HG03442 (cell line): ENCODE data around the gene EXOC3L1.

Experiments
- ATAC-seq: cut with Tn5 transposase; IDR thresholded peaks from one replicate; pipeline ENCODE4 v1.9.1; 2021; ENCODE audit warnings: mild to moderate bottlenecking, moderate library complexity; ENCODE audit not compliant: unreplicated experiment

Gene EXOC3L1

DNA sequence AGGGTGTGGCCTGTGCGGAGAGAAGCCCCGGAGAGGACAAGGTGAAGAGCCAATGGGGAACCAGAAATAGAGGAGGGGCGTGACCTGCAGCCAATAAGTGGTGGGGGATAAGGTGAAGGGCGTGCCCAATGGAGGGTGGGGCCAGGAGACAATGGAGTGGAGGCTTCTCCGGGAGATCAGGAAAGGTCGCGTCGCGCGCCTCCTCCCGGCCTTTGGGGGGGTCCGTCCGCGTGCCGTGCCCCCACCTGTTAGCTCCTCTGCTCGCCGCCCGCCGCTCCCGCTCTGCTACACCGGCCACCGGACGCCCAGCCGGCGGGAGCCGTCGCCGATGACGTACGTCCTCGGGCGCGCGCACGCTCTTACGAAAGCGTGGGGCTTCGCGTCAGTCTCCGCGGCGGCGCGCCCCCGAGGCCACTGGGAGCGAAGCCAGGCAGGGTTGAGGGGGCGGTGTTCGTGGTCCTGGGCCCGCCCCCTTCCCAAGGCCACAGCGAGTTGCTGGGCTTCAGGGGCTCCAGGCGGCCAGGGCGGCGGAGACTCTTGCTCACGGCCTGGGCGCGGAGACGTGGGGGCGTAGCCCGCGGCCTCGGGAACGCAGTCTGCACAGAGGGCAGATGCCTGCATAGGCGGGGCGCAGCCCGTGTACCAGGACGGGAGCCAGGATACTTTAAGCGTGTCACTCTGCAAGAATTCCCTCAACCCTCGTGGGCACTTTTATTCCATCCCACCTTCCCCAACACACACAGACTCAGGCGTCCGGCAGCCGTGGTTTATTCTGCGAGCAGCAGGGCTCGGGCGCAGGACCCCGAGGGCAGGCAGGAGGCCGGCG lies 6.1 kb downstream of the EXOC3L1 start, which contains the start of gene MATCAP1:
TSS of gene MATCAP1 (minus strand) at position 337 of the 826 bp plus-strand sequence. CDS start 3,353 bp downstream, outside the sequence.
- ATAC-seq = peak; percentile 89

DNA sequence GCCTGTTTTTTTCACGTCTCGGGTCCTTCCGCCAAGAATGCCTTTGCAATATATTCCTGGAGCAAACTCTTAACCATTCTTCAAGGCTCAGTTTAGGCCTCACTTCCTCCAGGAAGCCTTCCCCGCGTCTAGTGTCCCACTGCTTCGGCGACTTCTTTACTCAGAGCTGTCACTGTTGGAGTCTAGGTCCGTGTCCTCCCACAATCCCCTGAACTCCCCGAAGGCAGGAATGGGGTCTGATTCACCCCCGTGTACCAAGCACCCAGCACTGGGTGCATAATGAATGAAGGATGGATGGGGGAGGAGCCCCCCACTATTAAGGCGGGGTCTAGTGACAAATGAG lies 6.7 kb downstream of the EXOC3L1 start:
- no peak for ATAC-seq

DNA sequence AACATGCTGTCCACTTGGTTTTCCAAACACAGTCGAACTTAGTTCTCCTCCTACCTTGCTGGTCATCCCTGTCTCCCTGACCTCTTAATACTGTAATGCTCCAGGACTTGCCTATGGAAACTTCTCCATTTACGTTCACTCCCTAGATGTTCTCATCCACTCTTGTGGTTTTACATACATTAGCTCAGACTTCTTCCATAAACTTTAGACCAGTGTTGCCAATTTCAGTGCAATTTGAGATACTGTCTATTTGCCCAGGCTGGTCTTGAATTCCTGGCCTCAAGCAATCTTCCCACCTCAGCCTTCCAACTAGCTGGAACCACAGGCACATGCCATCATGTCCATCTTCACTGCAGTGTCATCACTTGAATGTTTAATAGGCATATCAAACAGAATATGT lies 7.6 kb downstream of the EXOC3L1 start:
- no peak for ATAC-seq

DNA sequence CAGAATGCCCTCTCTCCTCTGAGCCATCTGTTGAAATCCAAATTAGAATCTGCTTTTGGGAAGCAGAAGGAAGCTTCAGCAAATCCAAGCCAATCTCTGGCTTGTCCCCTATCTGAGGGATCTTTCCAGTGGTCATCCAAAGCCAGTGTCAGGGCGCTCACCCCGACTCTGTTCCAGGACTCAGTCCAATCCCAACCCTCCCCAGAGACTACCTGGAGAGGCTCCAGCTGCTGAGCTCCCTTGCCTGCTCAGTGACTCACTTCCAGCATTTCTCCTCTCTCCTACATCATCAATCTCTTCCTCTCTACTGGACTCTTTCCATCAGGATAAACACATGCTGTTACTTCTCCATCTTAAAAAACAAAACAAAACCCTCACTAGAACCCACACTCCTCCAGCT lies 8.6 kb downstream of the EXOC3L1 start:
- no peak for ATAC-seq

DNA sequence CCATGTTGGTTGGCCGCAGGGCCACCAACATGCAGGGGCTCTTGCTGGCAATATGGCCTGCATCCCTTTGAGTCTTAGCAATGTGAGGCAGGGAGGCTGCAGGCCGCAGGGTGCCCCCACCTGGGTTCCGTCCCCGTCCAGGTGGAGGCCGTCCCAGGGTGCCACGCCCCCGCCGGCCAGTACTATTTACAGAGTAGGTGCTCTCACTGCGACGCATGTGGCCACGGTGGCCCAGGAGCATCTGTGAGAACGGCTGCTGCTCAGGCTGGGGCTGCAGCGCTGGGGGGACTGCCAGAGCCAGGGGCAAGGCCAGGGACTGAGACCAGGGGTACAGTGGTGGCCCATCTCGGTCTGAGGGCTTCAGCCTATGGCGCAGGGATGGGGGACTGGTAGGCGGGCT lies 9.8 kb downstream of the EXOC3L1 start:
- no peak for ATAC-seq

DNA sequence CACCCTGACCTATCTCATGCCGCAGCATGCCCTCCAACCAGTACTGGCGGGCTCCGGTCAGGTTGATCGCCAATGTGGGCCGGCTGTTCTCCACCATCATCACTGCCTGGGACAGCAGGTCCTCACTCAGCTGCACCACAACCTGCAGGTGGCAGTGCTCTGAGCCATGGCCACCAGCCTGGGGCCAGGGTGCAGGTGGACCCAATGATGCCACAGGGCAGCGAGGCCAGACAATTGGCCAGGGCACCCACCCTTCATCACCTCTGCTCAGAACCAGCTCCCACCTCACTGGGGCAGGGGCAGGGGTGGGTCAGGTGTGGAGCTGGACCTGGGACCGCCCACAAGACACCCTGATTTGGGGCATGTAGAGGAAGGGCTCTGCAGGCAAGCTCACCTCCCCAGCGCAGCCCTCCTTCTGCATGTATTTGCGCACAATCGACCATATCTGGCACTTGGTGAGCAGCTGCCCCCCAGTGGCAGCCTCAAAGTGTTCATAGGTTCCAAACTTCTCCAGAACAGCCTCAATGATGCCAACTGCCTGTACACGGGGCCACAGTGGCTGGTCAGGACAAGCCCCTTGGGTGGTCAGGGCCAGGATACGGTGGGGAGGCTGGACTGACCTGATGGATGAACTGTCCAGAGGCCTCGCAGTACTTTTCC lies 10.4 kb downstream of the EXOC3L1 start:
- no peak for ATAC-seq

DNA sequence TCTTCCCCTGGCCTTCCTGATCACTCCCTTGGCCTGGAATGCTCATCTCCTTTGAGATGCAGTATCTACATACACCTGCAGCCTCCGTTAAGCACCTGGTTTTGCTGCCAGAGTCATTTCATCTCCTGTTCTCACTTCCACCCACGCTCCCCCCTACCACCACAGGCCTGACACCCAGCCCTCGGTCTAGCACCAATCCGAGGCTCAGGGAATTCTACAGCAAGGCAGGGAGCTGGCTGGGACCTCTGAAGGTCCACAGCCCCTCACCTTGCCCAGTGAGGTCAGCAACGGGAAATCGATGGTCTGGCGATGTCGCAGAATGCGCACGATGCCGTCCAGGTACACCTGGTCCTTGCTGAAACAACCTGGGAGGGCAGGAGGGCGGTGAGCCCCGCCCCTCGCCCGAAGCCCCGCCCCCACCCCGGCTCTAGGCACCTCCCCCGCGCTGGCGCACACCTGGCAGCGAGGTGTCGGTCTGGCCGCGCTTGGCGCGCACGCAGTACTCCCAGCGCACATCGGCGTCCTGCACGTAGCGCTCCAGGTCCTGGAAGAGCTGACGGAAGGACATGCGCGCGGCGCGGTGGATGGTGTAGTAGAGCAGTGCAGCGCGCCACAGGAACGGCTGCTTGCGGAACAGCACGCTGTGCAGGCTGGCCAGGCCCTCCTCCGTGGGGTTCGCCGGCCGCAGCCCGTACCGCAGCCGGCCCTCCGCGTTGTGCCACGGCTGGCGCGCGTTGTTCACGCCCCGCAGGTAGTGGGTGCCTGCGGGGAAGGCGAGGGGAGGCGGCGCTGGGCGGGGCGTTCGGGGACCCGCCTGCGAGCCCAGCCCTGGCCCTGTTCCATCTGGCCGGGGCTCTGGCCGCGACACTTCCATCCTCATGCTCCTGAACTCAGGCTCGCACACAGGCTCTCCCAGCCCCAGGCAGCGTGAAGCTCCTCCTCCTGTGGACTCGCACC lies 11.9 kb downstream of the EXOC3L1 start:
- ATAC-seq = peak; percentile 33

DNA sequence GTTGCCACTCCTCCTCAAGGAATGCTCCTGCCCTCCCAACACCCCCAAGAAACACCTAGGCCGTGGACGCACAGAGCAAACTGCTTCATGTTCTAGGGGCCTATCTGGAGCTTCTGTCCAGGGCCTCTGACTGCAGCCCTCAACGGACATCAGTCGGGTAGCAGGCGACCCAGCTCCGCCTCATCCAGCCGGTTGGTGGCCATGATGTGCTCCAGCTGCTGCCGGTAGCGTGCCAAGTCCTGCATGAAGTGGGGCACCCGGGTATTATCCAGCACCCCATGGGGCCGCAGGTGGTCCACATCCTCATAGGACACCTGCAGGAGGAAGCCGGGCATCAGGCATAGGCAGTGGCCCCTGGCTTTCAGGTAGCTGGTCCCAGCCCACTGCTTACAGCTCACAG lies 13.3 kb downstream of the EXOC3L1 start:
- no peak for ATAC-seq

DNA sequence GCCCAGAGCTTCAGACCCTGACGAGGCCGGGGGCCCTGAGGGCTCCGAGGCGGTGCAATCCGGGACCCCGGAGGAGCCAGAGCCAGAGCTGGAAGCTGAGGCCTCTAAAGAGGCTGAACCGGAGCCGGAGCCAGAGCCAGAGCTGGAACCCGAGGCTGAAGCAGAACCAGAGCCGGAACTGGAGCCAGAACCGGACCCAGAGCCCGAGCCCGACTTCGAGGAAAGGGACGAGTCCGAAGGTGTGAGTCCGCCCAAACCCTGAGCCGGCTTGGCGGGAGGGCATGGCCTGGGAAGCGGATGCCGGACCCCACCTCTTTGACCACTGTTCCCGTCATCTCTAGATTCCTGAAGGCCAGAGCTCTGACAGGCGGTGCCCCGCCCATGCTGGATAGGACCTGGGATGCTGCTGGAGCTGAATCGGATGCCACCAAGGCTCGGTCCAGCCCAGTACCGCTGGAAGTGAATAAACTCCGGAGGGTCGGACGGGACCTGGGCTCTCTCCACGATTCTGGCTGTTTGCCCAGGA lies 15.2 kb downstream of the EXOC3L1 start:
- ATAC-seq = no peak

DNA sequence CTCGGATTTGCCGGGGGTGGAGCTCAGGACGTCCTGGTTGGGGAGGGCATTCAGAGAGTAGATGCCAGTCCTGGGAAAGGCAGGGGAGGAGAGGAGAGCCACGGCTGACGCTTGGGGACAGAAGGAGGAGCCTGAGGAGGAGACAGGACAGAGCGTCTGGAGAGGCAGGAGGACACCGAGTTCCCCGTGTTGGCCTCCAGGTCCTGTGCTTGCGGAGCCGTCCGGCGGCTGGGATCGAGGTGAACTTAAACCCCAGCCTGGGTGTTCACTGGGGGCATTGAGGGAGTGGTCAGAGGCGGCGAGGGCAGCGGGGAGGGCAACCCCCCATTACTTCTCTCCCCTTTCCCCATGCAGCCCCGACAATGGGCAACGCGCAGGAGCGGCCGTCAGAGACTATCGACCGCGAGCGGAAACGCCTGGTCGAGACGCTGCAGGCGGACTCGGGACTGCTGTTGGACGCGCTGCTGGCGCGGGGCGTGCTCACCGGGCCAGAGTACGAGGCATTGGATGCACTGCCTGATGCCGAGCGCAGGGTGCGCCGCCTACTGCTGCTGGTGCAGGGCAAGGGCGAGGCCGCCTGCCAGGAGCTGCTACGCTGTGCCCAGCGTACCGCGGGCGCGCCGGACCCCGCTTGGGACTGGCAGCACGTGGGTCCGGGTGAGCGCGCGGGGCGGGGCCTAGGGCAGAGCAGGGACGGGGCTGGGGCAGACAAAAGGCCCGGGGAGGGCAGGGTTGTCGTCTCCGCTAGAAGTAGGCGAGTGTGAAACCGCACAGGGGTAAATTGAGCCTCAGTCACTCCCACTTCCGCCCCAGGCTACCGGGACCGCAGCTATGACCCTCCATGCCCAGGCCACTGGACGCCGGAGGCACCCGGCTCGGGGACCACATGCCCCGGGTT lies 15.9 kb downstream of the EXOC3L1 start:
- peak; percentile 26 for ATAC-seq

DNA sequence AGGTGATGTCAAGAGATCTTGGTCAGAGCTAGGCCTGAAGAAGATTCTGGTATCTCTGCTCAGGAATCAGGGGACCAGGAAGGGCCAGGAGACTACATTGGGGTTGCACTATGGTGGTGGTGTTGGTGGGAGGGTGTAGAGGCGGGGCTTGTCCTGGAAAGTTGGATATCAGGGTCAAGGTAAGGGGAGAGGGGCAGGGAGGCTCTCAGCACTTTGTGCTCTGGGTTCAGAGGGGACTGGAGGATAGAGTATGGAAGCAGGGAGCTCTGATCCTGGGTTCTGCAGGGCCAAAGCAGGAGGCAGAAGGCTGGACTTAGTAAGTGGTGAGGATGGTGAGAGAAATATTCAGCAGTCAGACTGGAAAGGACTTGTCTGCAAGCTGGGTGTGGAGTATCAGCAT lies 16.6 kb downstream of the EXOC3L1 start:
- ATAC-seq = no peak

DNA sequence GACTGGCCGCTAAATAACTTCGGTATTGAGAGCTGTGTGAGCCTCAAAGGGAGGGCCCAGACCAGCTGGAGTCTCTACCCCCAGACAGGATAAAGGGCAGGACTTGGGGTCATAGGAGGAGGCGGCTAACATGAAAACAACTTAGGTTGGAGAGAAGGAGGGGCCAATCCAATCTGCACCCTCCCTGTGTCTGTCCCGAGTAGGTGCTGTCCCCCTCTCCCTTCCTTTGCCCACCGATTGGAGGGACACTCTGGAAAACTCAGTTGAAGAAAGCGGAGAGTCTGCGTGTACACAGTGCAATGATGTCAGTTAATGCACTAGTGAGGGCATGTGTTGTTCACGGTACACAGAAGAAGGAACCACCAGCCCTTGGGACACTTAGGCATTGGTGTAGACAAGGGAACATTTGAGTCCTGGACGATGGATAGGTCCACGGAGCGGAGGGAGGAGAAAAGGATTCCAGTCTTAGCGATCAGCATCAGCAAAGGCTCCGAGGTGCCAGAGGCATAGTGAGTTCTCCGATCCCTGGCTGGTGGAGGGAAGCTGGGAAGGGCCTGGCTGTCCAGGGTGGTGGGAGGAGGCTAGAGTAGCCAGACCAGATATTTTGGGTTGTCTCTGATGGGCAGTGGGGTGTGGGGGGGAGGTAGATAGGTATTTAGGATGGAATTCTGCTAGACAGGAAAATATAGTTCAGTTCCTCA lies 18.8 kb downstream of the EXOC3L1 start:
- peak; percentile 5 for ATAC-seq

DNA sequence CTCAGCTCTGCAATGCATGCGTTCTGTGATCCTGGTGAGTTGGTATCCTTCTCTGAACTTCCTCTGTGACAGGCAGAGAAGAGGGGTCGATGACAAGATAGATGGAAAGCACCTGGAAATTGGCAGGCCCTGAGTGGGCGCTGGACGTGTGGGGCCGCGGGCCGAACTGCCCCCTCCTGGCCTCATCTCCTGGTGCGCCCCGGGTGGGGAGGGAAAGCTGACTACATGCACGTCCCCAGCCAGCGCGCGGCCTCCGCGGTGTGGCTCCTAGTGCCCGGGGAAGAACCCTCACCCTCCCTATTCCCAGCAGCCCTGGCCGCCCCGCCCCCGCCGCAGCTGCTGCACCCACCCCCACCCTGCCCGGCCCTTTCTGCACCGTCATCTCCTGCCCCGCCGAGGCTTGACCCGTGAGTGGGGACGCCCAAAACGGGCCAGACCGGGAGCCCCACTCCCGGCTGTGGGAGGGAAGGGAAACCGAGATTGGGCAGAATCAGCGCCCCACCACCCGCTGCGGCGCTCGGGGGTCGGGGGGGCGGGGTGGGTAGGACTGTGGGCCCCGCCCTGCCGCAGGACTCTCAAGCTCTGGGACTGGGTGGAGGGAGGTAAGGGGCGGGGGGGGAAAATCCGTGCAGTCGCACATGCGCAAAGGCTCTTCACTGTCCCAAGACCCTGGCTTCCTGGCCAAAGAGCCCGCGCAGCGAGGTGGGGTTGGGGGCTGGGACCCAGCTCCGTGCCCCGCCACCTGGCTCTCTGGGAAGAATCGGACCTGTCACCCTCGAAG lies 19.6 kb downstream of the EXOC3L1 start, which contains the start of gene NOL3:
TSS of gene NOL3 (plus strand) at position 371 of the 781 bp plus-strand sequence.
- peak; percentile 46 for ATAC-seq

DNA sequence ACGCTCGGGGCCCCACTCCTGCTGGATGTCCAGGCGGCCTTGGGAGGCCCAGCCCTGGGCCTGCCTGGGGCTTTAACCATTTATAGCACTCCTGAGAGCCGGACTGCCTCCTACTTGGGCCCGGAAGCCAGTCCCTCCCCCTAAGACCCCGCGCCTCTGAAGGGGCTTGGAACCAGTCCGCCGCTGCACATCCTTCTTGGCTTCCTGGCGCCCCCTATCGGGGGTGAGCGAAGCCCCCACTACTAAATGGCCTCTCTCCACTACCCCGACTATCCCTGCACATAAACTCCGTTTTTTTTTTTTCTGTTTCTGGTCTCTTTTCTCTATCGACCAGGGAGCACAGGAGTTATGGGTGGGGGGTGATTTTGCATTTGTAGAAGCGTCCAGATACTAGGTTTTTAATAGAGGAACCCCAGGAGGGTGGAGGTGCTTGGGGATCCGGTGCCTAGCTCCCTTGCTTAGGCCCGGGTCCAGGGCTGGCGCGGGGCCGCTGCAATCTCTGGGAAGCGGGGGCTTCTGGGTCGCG lies 20.2 kb downstream of the EXOC3L1 start:
- ATAC-seq = no peak

DNA sequence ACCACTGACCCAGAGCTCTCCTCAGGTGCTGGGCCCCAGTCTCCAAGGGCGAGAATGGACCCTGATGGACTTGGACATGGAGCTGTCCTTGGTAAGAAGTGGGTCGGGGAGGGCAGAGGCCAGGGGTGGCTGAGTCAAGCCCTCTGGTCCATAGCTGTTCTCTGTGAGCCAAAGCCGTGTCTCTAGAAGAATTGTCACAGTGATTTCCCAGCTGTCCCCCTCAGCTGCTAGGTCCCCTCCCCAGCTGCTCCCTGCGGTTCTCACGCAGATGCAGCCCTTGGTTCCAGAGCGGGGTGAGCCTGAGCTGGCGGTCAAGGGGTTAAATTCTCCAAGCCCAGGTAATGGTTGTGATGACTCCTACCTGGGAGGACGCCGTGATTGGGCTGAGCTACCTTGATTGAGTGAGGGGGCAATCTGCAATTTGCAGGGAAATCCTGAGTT lies 20.9 kb downstream of the EXOC3L1 start:
- no peak for ATAC-seq

DNA sequence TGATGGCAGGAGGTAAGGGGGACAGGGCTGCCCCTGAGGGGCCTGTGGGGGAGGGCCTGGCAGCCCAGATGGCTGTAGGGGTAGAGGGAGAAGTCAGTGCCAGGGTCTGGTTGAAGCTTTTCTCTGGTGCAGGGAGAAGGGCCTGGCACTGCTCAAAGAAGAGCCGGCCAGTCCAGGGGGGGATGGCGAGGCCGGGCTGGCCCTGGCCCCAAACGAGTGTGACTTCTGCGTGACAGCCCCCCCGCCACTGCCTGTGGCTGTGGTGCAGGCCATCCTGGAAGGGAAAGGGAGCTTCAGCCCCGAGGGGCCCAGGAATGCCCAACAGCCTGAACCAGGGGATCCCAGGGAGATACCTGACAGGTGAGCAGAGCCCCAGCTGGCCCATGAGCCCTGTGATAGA lies 22.3 kb downstream of the EXOC3L1 start:
- ATAC-seq = no peak

DNA sequence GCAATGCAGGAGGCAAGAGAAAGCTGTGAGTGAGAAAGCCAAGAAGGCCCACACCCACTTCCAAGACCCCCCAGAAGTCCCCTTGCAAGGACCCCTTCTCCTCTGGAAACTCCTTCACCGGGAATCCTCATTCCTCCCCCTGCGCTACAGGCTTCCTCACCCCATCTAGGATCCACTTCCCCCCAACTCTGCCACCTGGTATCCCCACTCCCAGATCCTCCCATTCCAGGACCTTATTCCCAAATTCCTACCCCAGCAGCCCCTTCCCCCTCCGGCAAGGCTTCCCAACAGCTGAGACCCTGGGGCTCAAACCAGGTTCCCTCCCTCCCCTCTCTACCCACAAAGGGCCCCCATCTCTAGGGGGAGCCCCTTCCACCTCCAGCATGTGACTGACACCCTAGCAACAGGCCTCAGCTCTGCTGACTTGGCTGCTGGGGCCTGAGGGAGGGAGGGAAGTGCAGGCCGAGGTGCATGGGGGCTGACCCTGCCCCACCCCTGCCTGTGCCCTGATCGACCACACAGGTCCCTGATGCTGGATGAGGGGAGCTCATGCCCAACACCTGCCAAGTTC lies 23.3 kb downstream of the EXOC3L1 start:
- no peak for ATAC-seq

DNA sequence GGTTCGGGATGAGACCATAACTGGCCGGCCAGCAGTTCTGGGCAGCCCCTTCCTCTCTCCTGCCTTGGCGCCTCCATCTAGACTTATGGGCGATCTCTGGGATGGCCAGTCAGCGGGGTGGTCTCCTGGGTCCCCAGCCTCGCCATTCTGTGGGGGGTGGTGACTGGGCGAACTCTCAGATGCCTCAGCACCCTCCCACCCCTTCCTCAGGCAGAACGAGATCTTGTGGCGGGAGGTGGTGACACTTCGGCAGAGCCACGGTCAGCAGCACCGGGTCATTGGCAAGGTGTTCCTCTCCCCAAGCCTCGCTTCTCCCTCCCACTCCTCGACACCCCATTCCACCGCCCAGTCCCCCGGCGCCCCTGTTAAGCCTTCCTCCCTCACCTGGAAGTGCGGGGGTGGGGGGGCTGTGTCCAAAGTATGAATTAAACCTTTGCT lies 23.8 kb downstream of the EXOC3L1 start:
- no peak for ATAC-seq
